ENCODE data around the gene OLFML1.

Gene OLFML1

DNA sequence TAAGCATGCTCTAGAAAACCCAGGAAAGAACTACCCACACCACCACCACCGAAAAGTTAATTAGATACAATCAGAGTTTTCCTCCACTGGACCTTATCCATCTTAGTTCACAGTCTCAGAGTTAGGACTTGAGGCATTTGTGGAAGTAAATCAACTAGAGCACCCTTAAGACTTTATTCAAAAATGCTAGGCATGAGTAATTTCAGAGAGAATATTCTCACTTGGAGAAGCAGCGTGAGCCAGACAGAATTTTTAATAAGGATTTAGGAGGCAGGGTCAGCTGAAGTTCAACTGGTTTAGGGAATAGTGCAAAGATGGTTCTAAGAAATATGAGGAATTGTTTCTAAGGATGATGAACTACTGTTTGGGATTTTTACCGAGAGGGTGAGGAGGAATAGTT is 1.2 kb upstream of the OLFML1 start:
- DNase-seq, result no peak

DNA sequence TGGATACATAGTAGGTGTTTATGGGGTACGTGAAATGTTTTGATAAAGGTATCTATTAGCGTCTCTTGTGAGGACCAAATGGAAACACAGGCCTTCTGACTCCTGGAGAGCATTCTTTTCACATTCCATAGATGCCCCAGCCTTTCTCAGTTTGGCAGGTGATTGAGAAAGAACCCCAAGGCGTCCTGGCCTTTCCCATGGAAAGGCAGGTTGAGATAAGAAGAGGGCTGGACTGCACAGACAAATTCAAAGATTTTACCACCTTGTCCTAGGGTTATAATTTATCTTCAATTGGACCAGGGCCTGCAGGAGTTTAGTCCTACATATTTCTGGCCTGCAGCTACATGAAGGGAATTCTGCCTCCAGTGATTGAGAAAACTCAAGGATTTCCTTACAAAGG is 661 bp upstream of the OLFML1 start:
- no peak for DNase-seq

DNA sequence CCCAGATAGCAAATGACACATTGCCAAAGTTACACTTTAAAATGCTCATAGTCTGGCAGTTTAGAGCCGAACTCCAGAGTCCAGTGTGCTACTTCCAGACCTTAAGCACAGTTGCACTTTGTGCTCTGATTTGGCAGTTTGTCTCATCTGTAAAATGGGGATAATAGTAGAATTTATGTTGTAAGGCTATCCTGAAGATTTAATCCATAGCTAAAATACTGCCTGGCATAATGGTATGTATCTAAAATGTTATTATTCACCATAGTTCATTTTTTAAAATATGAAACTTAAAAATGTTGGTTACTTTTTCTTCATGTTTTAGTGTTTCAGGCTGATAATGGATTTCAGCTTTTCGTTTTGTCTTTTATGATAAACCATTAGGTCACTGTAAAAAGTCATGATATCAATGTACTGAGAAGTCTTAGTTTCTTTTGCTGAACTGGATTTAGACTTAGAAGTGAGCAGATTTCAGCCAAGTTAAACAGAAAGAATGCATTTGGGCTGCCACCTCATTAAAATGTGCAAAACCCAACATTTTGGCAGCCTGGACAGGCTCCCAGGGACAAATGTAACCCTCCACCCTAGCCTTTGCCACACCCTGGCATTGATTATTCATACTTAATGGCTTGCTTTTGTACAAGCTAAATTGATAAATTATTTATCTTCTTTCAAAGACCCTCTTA is 933 bp downstream of the OLFML1 start:
- DNase-seq, result no peak

GRCh38 chr11:7486781-7487140 is 1.5 kb downstream of the OLFML1 start:
- DNase-seq, result no peak

GRCh38 chr11:7487360-7487759 is 2.1 kb downstream of the OLFML1 start:
- no peak for DNase-seq

- DNase-seq, result no peak
These were observed 3.4 kb downstream of the OLFML1 start for GRCh38 chr11:7488681-7489080.

GRCh38 chr11:7489376-7489775 is 4.1 kb downstream of the OLFML1 start:
- DNase-seq, result no peak

DNA sequence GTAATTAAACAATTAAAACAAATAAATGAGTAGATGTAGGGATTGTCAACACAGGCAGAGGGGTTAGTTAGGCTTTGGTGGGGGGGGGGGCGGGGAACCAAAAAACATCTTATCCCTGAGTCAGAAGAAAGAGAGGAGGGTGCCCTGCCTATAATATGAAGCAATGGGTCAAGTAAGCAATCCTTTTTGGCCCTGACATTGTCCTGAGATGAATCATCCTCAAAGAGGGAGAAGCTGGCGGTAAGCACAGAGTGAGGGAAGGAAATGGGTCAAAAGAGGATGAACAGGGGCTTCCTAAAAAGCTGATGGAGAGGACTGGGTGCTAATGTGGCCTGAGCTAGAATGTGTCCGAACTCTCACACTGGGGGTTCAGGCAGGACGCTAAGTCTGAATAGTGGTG is 4.7 kb downstream of the OLFML1 start:
- no peak for DNase-seq

GRCh38 chr11:7490535-7490934 is 5.2 kb downstream of the OLFML1 start:
- no peak for DNase-seq

- DNase-seq, result no peak
These were observed 6.9 kb downstream of the OLFML1 start for GRCh38 chr11:7492253-7492652.

- no peak for DNase-seq
These were observed 8.4 kb downstream of the OLFML1 start for GRCh38 chr11:7493670-7494069.

GRCh38 chr11:7494086-7494745 is 8.9 kb downstream of the OLFML1 start:
- DNase-seq, result no peak

DNA sequence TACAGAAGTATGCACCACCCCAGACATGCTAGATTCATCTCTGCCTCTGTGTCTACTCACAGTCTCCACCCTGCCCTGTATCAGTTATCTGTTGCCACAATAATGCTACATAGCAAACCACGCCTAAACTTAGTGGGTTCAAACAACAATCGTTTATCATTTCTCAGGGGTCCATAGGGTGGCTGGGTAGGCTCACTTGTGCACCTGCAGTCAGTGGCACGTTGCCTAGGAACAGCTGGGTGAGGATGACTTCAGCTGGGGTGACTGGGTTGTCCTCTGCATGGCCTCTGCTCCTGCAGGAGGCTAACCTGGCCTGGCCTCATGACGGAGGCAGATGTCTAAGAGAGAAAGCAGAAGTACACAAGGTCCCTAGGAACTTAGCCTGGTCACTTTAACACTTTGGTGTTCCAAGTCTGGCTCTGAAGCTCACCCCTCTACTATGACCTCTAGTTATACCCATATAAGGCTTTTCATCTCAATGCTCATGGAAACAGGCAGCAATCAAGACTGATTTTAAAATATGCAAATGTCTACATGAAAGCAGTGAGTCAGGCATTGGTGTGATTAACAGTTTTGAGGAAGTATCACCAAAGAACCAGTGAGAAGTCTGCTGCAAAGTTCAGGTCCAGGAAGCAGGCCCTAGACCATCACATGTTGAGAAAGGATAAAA is 10.7 kb downstream of the OLFML1 start:
- no peak for DNase-seq

DNA sequence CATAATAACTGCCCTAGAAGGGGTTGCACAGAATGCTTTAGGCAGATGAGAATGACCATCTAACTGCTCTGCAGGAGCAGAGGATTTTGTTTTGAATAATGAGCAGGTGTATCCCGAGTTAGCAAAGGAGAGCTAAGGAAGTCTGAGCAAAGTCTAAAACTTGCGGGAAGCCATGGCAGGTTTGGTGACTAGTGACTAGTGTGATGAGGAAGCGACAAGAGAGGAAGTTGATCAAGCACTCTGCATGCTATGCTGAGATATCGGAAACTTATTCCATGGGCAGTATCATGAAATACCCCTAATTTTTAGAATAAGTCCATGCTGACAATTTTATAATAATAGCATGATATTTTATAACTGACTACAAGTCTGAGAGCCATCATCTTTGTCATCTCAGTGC is 12.9 kb downstream of the OLFML1 start:
- no peak for DNase-seq

- DNase-seq, result no peak
These were observed 13.8 kb downstream of the OLFML1 start for GRCh38 chr11:7499081-7499480.

- DNase-seq, result no peak
These were observed 14.9 kb downstream of the OLFML1 start for GRCh38 chr11:7500251-7500650.

- no peak for DNase-seq
These were observed 15.9 kb downstream of the OLFML1 start for GRCh38 chr11:7501251-7501650.

GRCh38 chr11:7501894-7502293 is 16.6 kb downstream of the OLFML1 start:
- DNase-seq, result no peak

- no peak for DNase-seq
These were observed 20.9 kb downstream of the OLFML1 start for GRCh38 chr11:7506243-7506642.

DNA sequence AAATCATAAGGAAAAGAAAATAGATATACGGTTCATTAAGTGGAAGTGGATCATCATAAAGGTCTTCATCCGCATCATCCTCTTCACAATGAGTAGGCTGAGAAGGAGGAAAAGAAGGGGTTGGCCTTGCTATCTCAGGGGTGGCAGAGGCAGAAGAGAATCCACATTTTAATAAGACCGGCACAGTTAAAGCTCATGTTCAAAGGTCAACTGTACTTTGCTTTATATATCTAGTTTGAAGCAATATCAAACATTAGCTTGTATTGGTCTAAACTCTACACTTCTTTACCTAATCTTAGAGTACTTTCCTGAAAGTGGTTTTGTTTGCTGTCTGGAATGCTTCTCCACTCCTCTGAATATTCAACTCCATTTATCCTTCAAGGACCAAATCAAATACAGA is 22.8 kb downstream of the OLFML1 start:
- DNase-seq, result no peak

- no peak for DNase-seq
These were observed 24.7 kb downstream of the OLFML1 start for GRCh38 chr11:7509966-7510365.

DNA sequence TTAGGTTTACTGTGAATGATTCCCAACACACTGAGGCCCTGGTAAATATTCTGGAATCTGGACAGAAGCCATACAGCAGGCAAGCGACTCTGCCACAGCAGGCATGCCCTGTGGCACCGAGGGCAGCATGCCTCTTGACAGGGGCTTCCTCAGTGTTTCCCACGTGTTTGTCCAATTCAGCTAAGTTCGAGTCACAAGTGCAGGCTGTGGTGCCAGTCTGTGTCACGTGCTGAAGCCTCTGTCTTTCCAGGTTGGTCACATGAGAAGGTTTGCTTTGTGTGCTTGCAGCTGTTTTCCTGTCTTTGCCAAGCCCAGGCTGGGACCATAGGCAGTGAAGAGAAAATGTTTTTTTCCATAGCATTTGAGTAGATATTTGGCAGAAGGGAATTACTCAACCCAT is 26.1 kb downstream of the OLFML1 start:
- peak; percentile 37 for DNase-seq

GRCh38 chr11:7512525-7513233 is 27.4 kb downstream of the OLFML1 start:
- DNase-seq, result no peak
